Osteocyte (in vitro differentiated cells): ENCODE data around the gene ARHGDIG. TPM values are rescaled to one million over a fixed set of nuclear protein-coding genes. Genes with fewer than 3 reads are reported as not detected.

Source experiments
- DNase-seq: peaks from one replicate; pipeline ENCODE4 v3.0.0; 2021; ENCODE audit warnings: mixed read lengths; ENCODE audit not compliant: unreplicated experiment; ENCODE audit errors: extremely low spot score
- H3K27ac Mint-ChIP-seq: one replicate; pipeline ENCODE4 v1.8.0; 2021; ENCODE audit warnings: mild to moderate bottlenecking, mixed read lengths; ENCODE audit not compliant: unreplicated experiment
- H3K27me3 Mint-ChIP-seq: one replicate; pipeline ENCODE4 v1.8.0; 2021; ENCODE audit warnings: mixed read lengths; ENCODE audit not compliant: unreplicated experiment
- H3K36me3 Mint-ChIP-seq: one replicate; pipeline ENCODE4 v1.8.0; 2021; ENCODE audit warnings: mixed read lengths; ENCODE audit not compliant: unreplicated experiment
- H3K4me1 Mint-ChIP-seq: one replicate; pipeline ENCODE4 v1.8.0; 2021; ENCODE audit warnings: mixed read lengths; ENCODE audit not compliant: unreplicated experiment
- H3K4me3 Mint-ChIP-seq: one replicate; pipeline ENCODE4 v1.8.0; 2021; ENCODE audit warnings: mild to moderate bottlenecking, moderate library complexity, mixed read lengths; ENCODE audit not compliant: unreplicated experiment
- H3K9me3 Mint-ChIP-seq: one replicate; pipeline ENCODE4 v1.8.0; 2021; ENCODE audit warnings: mixed read lengths; ENCODE audit not compliant: unreplicated experiment
- CTCF ChIP-seq: fragments of 200-600 bp; sonication (generic); IDR thresholded peaks from 2 replicates; pipeline ENCODE4 v1.5.0; 2021; ENCODE audit warnings: antibody characterized with exemption, mild to moderate bottlenecking, moderate library complexity
- total RNA-seq: library from RNA; stranded (reverse); gene quantifications from 2 replicates; pipeline ENCODE4 v1.2.1, GENCODE V29; 2021

ARHGDIG gene
- total RNA-seq, 1 donor from 2014 or later: 0.54 TPM

GRCh38 chr16:307691-308312 lies 27.4 kb downstream of the ARHGDIG start:
- no peak for TF ChIP-seq CTCF

GRCh38 chr16:309476-309875 lies 29.1 kb downstream of the ARHGDIG start:
- no peaks in the 10 kb centered on the region for H3K9me3 Mint-ChIP-seq
- TF ChIP-seq CTCF: no peak
- H3K4me3 Mint-ChIP-seq: no peak overlapping the region
- no peaks in the 10 kb centered on the region for H3K4me1 Mint-ChIP-seq
- H3K36me3 Mint-ChIP-seq: peaks cover 22% of the 10 kb centered on the region
- no peak for DNase-seq
- H3K27ac Mint-ChIP-seq: no peak overlapping the region
- no peaks in the 10 kb centered on the region for H3K27me3 Mint-ChIP-seq

More at GRCh38 chr16:307691-308312, 27.4 kb downstream of the ARHGDIG start:
- no peak for DNase-seq
- Mint-ChIP-seq H3K36me3 (peaks cover 24% of the 10 kb centered on the region), H3K27me3 (no peaks in the 10 kb centered on the region), H3K4me1 (no peaks in the 10 kb centered on the region), H3K27ac (no peak overlapping the region), H3K9me3 (no peaks in the 10 kb centered on the region), H3K4me3 (no peak overlapping the region)

GRCh38 chr16:311725-312124 lies 31.3 kb downstream of the ARHGDIG start:
- TF ChIP-seq CTCF: no peak
- H3K4me3 Mint-ChIP-seq: no peak overlapping the region
- H3K27ac Mint-ChIP-seq: no peak overlapping the region
- H3K27me3 Mint-ChIP-seq: no peaks in the 10 kb centered on the region
- H3K36me3 Mint-ChIP-seq: peaks cover 15% of the 10 kb centered on the region
- no peak for DNase-seq
- H3K4me1 Mint-ChIP-seq: no peaks in the 10 kb centered on the region
- no peaks in the 10 kb centered on the region for H3K9me3 Mint-ChIP-seq

- Mint-ChIP-seq H3K4me3 (no peak overlapping the region), H3K9me3 (no peaks in the 10 kb centered on the region)
- no peak for DNase-seq
Observed at GRCh38 chr16:314351-314750, 34.0 kb downstream of the ARHGDIG start.

More at GRCh38 chr16:314351-314750, 34.0 kb downstream of the ARHGDIG start:
- no peak for TF ChIP-seq CTCF
- no peaks in the 10 kb centered on the region for H3K27me3 Mint-ChIP-seq
- H3K27ac Mint-ChIP-seq: no peak overlapping the region
- H3K36me3 Mint-ChIP-seq: peaks cover 12% of the 10 kb centered on the region
- H3K4me1 Mint-ChIP-seq: peaks cover 1% of the 10 kb centered on the region
